ENCODE measurements around the gene ZNF140.

Gene ZNF140

DNA sequence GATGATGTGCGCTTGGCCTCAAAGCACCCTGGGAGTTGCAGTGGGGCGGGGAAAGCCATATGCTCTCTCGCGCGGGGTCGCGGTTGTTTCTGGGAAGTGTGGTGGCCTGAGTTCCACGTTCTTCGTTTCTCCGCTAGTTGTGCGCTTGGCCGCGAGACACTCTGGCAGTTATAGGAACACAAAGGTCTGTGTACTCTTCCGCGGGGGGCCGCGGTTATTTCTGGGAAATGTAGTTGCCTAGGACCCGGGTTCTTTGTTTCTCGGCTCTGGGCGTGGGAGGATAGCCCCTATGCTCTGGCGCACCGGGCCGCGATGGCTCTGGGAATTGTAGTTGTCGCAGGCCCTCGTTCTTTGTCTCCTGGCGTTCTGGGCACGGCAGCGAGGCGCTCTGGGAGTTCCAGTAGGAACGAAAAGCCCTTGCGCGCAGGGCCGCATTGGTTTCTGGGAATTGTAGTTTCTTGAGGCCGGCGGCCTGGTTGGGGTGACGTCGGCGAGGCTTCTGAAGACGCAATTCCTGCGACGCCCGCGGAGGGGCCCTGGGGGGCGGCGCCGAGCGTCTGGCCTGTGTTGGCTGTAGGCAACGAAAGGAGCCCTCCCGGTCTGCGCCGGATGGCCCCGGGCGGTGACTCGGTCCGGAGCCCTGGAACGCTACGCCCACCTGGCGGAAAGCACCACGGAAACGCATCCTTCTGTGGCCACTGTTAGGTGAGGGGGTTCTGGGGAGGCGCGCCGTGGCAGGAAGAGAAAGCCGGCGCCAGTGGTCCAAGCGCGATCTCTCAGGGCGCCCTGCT lies at the start of gene ZNF140:
Gene ZNF140 (plus strand): TSS at position 556 of the 791 bp plus-strand sequence. CDS start 398 bp downstream, outside the sequence.
- DNase-seq (ENCODE audit: low spot score): peak; percentile 98

- peak; percentile 95 for DNase-seq (ENCODE audit: low spot score)
Measured at GRCh38 chr12:133037207-133038005, 43.3 kb upstream of the ZNF140 start, which contains the start of gene ZNF84. Gene ZNF84, plus strand, starts transcription at chr12:133037509. Its CDS starts 3,959 bp downstream, at chr12:133041468.

- no peak for DNase-seq (ENCODE audit: low spot score)
Measured at GRCh38 chr12:133038118-133038709, 42.5 kb upstream of the ZNF140 start.

GRCh38 chr12:133046698-133047097 lies 34.0 kb upstream of the ZNF140 start:
- DNase-seq (ENCODE audit: low spot score): no peak

DNA sequence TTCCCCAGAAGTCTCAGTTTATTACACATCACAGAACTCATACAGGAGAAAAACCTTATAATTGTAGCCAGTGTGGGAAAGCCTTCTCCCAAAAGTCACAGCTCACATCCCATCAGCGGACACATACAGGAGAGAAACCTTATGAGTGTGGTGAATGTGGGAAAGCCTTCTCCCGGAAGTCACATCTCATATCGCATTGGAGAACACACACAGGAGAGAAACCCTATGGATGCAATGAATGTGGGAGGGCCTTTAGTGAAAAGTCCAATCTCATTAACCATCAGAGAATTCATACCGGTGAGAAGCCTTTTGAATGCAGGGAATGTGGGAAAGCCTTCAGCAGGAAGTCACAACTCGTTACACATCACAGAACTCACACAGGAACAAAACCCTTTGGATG lies 23.3 kb upstream of the ZNF140 start:
- no peak for DNase-seq (ENCODE audit: low spot score)

DNA sequence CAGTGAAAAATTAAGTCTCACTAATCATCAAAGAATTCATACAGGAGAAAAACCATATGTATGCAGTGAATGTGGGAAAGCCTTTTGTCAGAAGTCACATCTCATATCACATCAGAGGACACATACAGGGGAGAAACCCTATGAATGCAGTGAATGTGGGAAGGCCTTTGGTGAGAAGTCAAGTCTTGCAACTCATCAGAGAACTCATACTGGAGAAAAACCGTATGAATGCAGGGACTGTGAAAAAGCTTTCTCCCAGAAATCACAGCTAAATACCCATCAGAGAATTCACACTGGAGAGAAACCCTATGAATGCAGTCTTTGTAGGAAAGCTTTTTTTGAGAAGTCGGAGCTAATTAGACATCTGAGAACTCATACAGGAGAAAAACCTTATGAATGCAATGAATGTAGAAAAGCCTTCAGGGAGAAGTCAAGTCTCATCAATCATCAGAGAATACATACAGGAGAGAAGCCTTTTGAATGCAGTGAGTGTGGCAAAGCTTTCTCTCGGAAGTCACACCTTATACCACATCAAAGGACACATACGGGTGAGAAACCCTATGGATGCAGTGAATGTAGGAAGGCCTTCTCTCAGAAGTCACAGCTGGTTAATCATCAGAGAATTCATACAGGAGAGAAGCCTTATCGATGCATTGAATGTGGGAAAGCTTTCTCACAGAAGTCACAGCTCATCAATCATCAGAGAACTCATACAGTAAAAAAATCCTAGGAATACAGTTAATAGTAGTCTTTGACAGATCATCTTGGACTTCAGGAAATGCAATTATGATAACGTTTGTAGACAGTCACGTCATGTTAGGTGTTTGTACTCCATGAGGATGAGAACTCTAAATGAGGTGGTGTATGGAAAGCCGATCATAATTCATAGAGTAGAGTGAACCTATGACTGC lies 22.3 kb upstream of the ZNF140 start:
- no peak for DNase-seq (ENCODE audit: low spot score)

- no peak for DNase-seq (ENCODE audit: low spot score)
Measured at GRCh38 chr12:133061954-133062353, 18.8 kb upstream of the ZNF140 start.

DNA sequence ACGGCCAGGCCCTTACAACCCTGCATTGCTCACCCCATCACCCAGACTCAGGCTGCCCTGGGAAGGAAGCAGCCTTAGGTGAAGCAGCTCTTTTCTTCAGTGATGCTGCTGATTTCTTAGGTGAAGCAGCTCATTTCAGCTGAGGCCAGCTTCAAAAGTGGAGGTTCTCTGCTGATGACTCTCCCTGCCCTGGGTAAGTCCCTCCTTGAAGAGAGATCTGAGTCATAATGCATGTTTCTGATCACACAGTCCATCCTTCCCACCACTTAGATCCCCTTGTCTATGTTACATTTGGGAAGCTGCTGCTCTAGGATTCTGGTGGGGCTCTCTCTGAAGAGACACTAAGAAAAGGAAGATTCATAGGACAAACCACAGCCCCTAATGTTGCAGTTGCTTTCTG lies 17.2 kb upstream of the ZNF140 start:
- DNase-seq (ENCODE audit: low spot score): no peak

DNA sequence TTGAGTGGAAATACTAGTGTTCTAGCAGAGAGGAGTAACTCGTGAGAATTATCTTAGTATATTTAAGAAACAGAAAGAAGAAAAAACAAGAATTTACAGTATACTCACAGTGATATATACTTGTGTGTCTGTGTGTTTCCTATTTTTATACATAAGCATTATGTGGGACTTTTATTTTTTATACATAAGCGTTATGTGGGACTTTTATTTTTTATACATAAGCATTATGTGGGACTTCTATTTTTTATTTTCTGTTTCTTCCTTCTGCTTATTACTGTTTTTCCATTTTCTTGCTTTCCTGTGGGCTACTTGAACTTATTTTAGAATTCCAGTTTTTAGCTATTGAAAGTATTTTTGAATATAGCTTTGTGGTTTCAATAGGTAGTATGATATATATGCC lies 6.9 kb upstream of the ZNF140 start:
- DNase-seq (ENCODE audit: low spot score): no peak

DNA sequence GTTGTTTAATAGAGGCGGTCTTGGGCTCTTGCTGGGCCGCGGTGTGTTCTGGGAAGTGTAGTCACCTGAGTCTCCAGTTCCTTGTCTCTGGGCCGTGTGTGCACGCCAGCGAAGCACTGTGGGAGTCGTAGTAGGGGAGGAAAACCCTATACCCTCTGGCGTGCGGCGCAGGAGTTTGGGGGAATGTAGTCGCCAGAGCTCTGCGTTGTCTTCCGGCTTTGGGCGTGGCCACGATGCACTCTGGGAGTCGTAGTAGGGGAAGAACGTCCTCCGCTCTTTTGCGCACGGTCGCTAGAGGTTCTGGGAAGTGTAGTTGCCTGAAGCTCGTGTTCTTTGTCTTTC lies 726 bp upstream of the ZNF140 start:
- DNase-seq (ENCODE audit: low spot score): peak; percentile 100

DNA sequence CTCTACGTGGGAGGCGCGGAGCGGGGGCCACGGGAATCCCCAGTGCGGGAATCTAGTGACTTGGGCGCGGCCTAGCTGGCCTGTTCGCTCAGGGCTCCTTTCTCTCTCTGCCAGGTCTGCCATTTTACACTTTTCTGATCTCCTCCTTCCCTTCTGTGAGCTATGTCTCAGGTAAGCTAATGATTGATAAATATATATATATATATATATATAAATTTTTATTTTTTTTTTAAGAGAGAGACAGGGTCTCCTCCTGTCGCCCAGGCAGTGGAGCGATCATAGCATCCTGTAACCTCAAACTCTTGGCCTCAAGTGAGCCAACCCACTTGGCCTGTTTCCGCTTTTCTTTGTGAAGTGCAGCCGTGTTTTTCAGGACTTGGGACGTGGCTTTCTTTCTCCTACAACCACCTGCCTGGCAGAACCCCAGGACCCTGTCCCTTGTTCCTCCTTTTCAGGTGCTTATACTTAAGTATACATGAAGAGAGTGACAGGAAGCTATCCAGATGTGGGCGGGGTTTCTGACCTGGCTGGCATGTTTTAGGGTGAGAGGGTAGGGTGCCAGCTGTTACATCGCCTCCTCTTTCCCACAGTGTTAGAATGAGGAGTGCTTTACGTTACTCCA lies 547 bp downstream of the ZNF140 start:
- DNase-seq (ENCODE audit: low spot score): no peak

- no peak for DNase-seq (ENCODE audit: low spot score)
Measured at GRCh38 chr12:133083345-133083744, 2.6 kb downstream of the ZNF140 start.

GRCh38 chr12:133105620-133106019 lies 24.9 kb downstream of the ZNF140 start:
- DNase-seq (ENCODE audit: low spot score): no peak

DNA sequence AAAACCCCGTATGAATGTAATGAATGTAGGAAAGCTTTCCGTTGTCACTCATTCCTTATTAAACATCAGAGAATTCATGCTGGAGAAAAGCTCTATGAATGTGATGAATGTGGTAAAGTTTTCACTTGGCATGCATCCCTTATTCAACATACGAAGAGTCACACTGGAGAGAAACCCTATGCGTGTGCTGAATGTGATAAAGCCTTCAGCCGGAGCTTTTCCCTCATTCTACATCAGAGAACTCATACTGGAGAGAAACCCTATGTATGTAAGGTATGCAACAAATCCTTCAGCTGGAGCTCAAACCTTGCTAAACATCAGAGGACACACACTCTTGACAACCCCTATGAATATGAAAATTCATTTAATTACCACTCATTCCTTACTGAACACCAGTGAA lies 25.5 kb downstream of the ZNF140 start:
- no peak for DNase-seq (ENCODE audit: low spot score)

- DNase-seq (ENCODE audit: low spot score): no peak
Measured at GRCh38 chr12:133107121-133107520, 26.4 kb downstream of the ZNF140 start.

- no peak for DNase-seq (ENCODE audit: low spot score)
Measured at GRCh38 chr12:133108150-133108549, 27.4 kb downstream of the ZNF140 start.

GRCh38 chr12:133120385-133121191 lies 39.9 kb downstream of the ZNF140 start:
- no peak for DNase-seq (ENCODE audit: low spot score)

DNA sequence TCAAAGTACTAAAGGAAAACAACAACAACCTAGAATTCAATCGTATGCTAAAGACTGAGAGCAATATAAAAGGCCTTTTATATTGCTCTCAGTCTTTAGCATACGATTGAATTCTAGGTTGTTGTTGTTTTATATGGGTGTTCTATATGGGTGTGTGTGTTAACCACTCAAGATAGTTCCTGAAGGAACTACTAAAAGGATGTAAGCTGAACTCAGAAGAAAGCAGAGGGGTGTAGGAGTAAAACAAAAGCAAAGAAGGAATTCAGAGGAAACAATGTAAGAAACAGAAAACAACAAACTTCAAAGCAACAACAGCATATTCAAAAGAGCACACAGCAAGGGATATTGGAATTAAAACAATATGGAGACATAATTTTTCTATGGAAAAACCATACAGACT lies 44.0 kb downstream of the ZNF140 start:
- no peak for DNase-seq (ENCODE audit: low spot score)

DNA sequence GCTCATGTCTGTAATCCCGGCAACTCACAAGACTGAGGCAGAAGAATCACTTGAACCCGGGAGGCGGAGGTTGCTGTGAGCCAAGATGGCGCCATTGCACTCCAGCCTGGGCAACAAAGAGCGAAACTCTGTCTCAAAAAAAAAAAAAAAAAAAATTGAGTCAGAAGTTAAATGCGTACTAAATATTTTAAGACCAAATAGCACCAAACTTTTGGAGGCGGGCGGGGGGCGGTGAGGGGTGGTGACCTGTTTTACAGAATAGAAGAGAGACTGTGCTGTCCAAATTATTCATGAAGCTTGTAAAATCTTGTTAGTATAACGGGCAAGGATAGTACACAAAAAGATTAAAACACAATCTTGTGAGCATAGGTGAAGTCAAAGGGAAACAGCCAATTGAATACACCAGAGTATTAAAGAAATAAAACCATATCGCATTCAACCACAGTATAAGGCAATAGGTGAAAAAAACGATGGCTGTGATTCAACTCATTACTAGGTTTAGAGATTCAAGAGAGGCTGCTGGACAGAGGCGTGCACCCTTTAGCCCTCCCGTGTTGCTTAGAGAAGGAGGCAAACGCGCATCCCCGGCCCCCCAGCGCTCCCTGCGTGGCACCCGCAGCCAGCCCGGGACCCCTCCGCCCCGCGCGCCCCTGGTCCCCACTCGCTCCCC lies 48.8 kb downstream of the ZNF140 start:
- DNase-seq (ENCODE audit: low spot score): no peak
